HAP-1 (cell line): ENCODE measurements around the gene TTLL1.

Source experiments
- DNase-seq, 2 experiments: peaks; one replicate each; pipeline ENCODE4 v3.0.0-alpha.2; 2016 to 2020; ENCODE audit warnings: low spot score in 2 of 2
- H3K27me3 ChIP-seq: fragments of 250-450 bp; sonication (Bioruptor Pico); 2 replicates; pipeline ENCODE4 v1.5.1; 2020; ENCODE audit warnings: low read depth, mild to moderate bottlenecking, moderate library complexity
- H3K36me3 ChIP-seq: fragments of 250-450 bp; sonication (Bioruptor Pico); replicated peaks from 2 replicates; pipeline ENCODE4 v1.5.1; 2020; ENCODE audit warnings: mild to moderate bottlenecking
- H3K4me1 ChIP-seq: fragments of 250-450 bp; sonication (Bioruptor Pico); 2 replicates; pipeline ENCODE4 v1.5.1; 2020; ENCODE audit warnings: mild to moderate bottlenecking
- H3K4me3 ChIP-seq: fragments of 250-450 bp; sonication (Bioruptor Pico); 2 replicates; pipeline ENCODE4 v1.5.1; 2020; ENCODE audit warnings: mild to moderate bottlenecking, moderate library complexity
- H3K9me3 ChIP-seq: fragments of 250-450 bp; sonication (Bioruptor Pico); 2 replicates; pipeline ENCODE4 v1.5.1; 2020; ENCODE audit warnings: mild to moderate bottlenecking, moderate library complexity
- in situ Hi-C: fragments of 300-500 bp; cut with MboI; formaldehyde crosslinking; loops from 3 replicates; pipeline ENCODE4 v1.14.3; 2020; ENCODE audit warnings: low sequenced_read_pairs, inconsistent platforms, mixed read lengths

Gene TTLL1

DNA sequence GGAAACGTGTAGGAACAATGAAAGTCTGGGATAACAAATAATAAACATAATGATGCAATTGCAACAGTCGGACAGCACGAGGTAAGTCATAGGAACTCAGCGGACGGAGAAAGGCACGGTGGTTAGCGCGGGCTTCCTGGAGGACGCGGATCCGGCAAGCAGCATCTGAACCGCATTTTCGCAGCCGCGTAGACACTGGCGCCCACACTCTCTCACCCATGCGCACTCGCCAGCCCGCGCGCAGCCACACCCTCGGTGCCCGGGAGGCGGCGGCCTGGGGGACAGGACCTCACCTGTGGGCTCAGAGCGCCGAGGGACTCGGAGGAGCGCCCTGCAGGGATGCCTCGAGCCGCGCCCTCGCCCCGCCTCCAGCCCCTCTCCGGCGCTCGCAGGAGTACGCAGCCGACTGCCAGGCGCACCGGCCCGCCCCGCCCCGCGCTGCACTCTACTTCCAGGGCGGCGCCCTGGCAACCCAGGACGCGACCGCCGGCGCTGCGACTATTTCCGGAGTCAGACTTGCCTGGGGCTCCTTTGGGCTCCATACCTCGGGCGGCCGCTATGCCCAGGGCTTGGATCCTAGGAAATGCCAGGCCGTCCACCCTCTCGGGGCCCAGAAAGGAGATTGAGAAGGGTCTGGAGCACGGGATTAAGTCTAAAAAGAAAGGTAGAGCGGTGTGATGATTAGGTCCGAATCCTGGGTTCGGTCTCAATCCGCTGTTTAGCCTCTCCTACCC is at the start of gene TTLL1:
Gene TTLL1 (minus strand): TSS at position 408 of the 734 bp plus-strand sequence. CDS start 13,805 bp downstream, outside the sequence.
- H3K27me3 ChIP-seq: no peaks in the 10 kb centered on the region
- no peaks in the 10 kb centered on the region for H3K36me3 ChIP-seq
- no peaks in the 10 kb centered on the region for H3K9me3 ChIP-seq
- H3K4me3 ChIP-seq: peak within 1 kb of the TSS; percentile 66
- H3K4me1 ChIP-seq: peaks cover 4% of the 10 kb centered on the region; the same call in 1 of the 2 replicates
- in situ Hi-C loops: no loop called here
- peak; percentile 86 to 95 for DNase-seq

DNA sequence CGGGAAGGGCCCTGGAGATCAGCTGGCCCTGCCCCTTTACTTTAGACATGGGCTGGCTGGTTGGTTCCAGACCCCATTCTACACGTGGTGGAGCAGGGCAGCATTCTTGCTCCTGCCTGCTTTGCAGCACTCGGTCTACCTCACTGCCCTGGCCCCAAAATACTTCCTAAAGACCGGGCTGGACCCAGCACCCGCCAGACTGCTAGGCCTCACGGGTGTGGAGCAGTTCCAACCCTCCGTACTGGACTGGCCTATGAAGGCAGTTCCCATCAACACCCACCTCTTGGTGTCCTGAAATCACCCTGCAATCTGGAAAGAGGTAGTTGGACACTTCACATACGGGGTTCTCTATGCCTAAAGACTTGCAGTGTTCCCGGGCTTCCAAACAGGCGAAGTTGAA is 47.6 kb upstream of the TTLL1 start:
- H3K4me3 ChIP-seq: no peak overlapping the region
- peaks cover 76% of the 10 kb centered on the region for H3K36me3 ChIP-seq
- no peaks in the 10 kb centered on the region for H3K9me3 ChIP-seq
- DNase-seq: no peak
- in situ Hi-C loops: no loop called here
- peaks cover under 1% of the 10 kb centered on the region for H3K4me1 ChIP-seq
- H3K27me3 ChIP-seq: no peaks in the 10 kb centered on the region

DNA sequence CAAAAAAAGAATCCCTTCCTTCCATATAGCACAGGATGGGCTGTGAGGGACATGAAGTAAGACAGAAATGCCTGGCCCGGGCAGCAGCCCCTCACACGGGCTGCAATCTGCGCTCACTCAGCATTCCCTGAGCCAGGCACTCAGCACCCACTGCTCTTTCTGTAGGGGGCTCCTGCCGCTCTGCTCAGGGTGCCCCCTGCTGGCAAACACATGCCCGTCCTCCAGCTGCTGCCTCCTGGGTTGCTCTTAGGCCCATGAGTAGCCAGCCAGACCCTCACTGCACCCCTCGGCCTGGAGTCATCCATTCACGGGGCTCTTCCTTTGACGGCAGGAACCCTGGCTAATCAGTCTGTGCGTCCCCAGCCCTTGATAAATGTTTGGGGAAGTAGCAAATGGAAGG is 47.1 kb upstream of the TTLL1 start:
- Histone ChIP-seq H3K4me3 (no peak overlapping the region), H3K4me1 (no peaks in the 10 kb centered on the region), H3K9me3 (no peaks in the 10 kb centered on the region), H3K36me3 (peaks cover 81% of the 10 kb centered on the region), H3K27me3 (no peaks in the 10 kb centered on the region)
- DNase-seq: peak; percentile 21 to 69
- in situ Hi-C loops: no loop called here

DNA sequence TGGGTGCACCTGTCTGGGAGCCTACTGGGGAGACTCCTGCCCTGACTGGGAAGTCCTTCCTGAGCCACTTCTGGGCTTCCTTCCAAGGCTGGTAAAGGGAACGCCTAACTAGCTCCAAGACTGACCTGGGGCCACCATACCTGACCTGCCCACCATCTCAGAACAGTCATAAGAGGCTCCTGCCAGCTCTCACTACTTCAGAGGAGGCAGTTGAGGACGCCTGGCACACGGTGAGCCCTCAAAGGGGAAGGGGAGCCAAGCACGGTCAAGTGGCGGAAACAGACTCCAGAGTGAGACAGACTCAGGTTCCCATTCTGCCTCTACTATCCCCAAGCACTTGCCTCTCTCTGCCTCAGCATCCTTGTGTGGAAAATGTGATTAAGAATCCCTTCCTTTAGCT is 46.4 kb upstream of the TTLL1 start:
- DNase-seq: no peak
- peaks cover 77% of the 10 kb centered on the region for H3K36me3 ChIP-seq
- no peaks in the 10 kb centered on the region for H3K9me3 ChIP-seq
- no peaks in the 10 kb centered on the region for H3K27me3 ChIP-seq
- in situ Hi-C loops: no loop called here
- no peak overlapping the region for H3K4me3 ChIP-seq
- no peaks in the 10 kb centered on the region for H3K4me1 ChIP-seq

DNA sequence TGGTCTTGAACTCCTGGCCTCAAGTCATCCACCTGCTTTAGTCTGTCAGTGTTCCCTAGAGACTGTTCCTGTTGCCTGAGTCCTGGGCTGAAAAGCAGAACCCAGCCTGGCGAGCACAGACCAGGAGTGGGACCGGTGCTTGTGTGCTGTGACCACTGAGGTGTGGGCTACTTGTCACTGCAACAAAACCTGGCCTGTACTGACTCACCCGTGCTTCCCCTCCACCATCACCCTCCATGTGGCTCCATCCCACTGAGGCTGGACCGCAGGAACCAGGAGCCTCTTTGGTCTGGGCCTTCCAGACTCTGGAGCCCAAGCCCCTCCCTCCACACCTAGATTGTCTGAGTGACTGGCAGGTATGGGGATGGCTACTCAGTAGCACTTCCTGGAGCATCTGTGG is 45.4 kb upstream of the TTLL1 start:
- Histone ChIP-seq H3K27me3 (no peaks in the 10 kb centered on the region), H3K4me1 (no peaks in the 10 kb centered on the region), H3K9me3 (no peaks in the 10 kb centered on the region), H3K4me3 (no peak overlapping the region), H3K36me3 (peaks cover 67% of the 10 kb centered on the region)
- DNase-seq: no peak
- in situ Hi-C loops: no loop called here

DNA sequence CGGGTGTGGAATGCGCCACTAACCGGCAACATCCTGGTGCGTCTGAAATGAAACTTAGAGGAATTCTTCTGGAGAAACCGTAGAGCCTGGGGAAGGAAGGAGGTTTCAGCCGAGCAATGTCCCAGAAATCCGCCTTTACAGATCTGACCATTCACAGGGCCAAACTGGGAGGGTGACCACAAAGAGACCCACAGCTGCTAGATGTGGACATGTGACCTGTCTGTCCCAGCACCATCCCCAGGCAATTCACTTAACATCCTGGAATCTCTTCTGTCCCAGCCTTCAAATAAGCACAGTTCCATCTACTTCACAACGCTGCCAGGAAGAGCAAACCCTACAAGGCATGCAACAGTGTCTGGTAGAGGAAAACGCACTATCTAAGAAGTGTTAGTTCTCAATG is 44.2 kb upstream of the TTLL1 start:
- no peaks in the 10 kb centered on the region for H3K4me1 ChIP-seq
- H3K9me3 ChIP-seq: no peaks in the 10 kb centered on the region
- no peak overlapping the region for H3K4me3 ChIP-seq
- H3K27me3 ChIP-seq: no peaks in the 10 kb centered on the region
- no peak for DNase-seq
- peaks cover 57% of the 10 kb centered on the region for H3K36me3 ChIP-seq
- in situ Hi-C loops: no loop called here

DNA sequence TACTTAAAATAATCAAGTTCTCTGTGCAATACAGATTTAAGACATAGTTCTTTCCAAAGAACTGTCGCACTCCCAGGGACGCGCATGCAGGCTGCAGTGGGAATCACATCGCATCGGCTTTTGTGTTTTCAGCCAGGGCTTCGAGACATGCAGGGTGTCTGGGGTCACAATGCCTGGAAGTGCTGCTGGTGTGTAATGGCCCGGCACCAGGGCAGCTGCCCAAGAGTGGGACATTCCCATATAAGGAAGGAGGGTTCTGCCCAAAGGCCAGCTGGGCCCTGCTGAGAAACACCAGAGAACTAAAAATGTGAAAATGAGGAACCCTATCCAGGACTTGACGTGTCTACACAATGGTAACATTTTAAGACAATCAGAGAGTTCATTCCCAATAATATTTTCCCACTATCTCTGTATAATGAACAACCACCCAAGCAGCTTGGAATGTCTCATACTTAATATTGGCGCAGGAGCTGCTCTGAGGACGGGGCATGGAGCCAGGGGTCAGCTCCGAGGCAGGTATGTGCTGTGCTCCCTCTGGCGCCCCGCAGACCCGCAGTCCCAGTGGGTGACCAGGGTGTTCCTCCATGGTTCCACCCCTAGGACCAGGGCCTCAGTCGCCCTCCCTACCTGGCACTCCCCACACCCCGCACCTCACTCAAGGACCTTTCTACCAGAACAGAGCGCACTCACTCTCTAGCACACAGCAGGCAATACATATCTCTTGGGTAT is 42.7 kb upstream of the TTLL1 start:
- H3K9me3 ChIP-seq: no peaks in the 10 kb centered on the region
- H3K27me3 ChIP-seq: no peaks in the 10 kb centered on the region
- peaks cover 43% of the 10 kb centered on the region for H3K36me3 ChIP-seq
- in situ Hi-C loops: no loop called here
- no peak for DNase-seq
- no peak overlapping the region for H3K4me3 ChIP-seq
- no peaks in the 10 kb centered on the region for H3K4me1 ChIP-seq

DNA sequence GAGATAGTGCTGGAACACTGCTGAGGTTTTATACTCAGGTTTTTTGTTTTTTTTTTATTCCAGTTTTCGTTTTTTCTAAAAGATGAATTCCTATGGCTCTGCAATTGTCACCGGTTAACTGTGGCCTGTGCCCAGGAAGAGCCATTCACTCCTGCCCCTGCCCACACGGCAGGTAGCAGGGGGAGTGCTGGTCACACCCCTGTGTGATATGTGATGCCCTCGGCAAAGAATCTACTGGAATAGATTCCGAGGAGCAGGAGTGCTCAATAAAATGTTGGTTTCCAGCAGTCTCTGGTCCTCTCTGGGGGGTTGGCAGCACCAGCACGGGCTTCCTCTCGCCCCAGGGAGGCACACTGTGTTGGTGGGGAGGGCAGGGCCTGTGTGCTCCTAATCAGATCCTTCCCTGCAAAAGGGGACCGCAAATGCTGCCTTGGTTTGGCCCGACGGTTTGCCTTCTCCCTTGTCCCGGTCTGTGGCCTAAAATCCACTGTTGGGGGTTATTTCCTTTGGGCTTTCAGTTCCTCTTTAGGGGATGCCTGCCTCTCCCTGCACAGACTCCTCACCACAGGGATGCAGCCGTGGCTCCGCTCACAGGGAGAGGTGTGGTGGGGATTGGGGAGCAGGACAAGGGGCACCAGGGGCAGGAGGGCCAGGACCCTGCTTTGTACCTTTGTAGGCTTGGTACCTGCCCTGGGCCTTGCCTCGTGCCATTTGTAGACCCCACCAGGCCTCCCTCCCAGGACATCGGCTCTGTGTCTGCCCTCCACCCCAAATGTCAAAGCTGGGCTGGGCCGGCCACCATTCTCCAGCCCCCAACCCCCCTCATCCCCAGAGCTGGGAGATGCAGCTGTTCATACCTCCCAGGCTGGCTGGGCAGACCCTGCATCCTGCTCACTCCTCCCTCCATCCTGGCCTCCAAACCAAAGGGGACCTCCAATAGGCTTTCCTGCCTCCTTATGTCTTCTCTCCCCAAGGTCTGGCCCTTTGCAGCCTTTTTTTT is 40.5 kb upstream of the TTLL1 start:
- Histone ChIP-seq H3K36me3 (peaks cover 25% of the 10 kb centered on the region), H3K4me3 (no peak overlapping the region), H3K4me1 (no peaks in the 10 kb centered on the region), H3K9me3 (no peaks in the 10 kb centered on the region), H3K27me3 (no peaks in the 10 kb centered on the region)
- in situ Hi-C loops: no loop called here
- no peak for DNase-seq

DNA sequence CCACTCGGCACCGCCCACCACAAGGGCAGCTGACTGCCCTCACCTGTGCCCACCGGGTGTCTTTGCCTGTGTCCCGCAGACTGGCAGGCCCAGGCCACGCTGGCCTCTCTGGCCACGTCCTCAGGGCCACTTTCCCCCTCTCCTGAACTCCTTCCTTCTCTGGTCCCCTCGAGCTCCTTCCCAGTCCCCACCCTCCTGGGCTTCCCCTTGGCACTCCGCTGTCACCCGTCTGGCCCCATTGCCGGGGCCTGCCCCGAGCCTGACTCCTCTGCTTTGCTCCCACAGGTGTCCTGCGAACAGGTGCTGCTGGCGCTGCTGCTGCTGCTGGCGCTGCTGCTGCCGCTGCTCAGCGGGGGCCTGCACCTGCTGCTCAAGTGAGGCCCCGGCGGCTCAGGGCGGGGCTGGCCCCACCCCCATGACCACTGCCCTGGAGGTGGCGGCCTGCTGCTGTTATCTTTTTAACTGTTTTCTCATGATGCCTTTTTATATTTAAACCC is 39.8 kb upstream of the TTLL1 start:
- Histone ChIP-seq H3K9me3 (no peaks in the 10 kb centered on the region), H3K4me3 (no peak overlapping the region), H3K36me3 (peaks cover 19% of the 10 kb centered on the region), H3K27me3 (no peaks in the 10 kb centered on the region), H3K4me1 (no peaks in the 10 kb centered on the region)
- in situ Hi-C loops: no loop called here
- no peak for DNase-seq

DNA sequence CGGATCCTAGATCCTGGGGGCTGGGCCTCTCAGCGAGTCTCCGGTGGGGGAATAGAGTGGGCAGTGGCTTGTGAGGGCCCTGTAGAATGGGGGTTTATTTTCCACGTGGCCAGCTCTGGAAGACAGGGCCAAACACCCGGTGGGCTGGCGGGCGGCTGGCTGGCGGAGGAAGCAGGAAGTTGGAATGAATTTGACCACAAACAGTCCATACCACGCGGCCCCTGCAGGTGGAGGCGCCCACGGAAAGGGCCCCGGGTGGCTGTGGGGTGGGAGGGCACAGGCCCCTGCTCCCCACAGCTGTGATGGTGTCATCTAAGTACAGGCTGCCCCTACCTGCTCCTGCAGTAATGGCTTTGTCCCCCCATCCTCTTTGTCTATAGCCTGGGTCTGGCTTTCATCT is 38.9 kb upstream of the TTLL1 start:
- in situ Hi-C loops: no loop called here
- no peak for DNase-seq
- no peaks in the 10 kb centered on the region for H3K4me1 ChIP-seq
- H3K4me3 ChIP-seq: no peak overlapping the region
- H3K9me3 ChIP-seq: no peaks in the 10 kb centered on the region
- H3K36me3 ChIP-seq: peaks cover 16% of the 10 kb centered on the region
- H3K27me3 ChIP-seq: no peaks in the 10 kb centered on the region

DNA sequence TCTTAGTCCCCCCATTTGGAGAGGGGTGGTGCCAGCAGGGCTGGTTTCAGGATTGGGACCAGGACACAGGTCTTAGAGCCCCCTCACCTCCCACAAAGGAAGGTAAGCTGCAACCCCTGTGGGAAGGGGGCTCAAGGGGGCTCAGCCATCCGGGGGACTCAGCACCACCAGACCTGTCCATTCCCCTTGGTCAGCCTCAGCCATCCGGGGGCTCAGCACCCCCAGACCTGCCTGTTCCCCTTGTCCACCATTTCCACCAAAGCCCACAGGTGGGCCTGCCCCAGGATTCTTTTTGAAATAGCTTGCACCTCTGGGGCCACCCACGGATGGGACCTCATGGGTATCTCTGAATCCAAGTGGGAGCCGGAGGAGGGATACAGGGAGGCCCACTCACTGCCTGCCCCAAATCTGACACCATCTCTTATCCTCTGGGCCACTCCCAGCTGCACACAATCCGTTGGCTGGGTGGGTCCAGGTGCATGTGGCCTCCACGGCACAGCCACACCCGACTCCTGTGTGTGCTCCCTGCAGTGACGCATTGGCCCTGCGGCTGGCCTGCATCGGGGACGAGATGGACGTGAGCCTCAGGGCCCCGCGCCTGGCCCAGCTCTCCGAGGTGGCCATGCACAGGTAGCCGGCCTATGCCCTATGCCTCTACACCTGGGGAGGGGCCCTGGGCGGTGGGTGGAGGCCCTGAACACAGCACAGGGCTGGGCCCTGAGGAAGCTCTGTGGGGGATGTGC is 38.1 kb upstream of the TTLL1 start:
- in situ Hi-C loops: no loop called here

DNA sequence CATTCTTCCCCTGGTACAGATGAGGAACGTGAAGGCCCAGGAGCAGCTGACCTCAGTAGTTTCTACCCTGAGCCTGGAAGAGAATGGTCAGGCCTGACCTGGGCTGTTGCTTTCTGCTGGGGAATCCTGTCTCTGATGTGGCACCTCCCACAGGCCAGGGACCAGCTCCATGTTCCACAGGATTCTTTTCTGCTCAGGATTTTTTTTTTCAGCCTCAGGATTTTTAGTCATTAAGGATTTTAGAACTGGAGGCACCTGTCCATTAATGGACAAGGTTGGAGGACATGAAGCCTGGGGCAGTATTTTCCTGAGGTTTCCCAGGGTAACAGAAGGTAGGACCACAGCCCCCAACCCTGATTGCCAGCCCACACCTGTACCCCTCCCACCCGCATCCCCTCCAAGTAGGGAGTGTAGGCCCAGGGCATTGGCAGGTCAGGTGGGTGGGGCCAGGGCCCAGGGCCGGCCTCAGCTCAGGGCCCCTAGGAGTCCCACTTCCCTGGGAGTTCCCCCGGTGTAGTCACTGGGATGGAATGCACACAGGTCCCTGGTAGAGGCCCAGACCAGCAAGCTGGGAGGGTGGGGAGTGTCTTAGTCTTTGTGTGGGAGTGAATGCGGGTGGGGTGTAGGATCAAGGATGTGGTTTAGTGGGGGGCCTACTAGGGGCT is 37.4 kb upstream of the TTLL1 start:
- in situ Hi-C loops: no loop called here
- no peak for DNase-seq
- H3K27me3 ChIP-seq: no peaks in the 10 kb centered on the region
- no peaks in the 10 kb centered on the region for H3K4me1 ChIP-seq
- no peak overlapping the region for H3K4me3 ChIP-seq
- H3K9me3 ChIP-seq: no peaks in the 10 kb centered on the region
- peaks cover 7% of the 10 kb centered on the region for H3K36me3 ChIP-seq

More for the DNA sequence above, 38.1 kb upstream of the TTLL1 start:
- DNase-seq: no peak
- Histone ChIP-seq H3K9me3 (no peaks in the 10 kb centered on the region), H3K36me3 (peaks cover 9% of the 10 kb centered on the region), H3K4me3 (no peak overlapping the region), H3K27me3 (no peaks in the 10 kb centered on the region), H3K4me1 (no peaks in the 10 kb centered on the region)
